Ovary (tissue), 9 donors: Measurements from ENCODE around the gene ELFN1. TPM values are rescaled to one million over a fixed set of nuclear protein-coding genes. Genes with fewer than 3 reads are reported as not detected.

ENCODE experiments used
- DNase-seq, 5 donors: peaks; one replicate each; pipeline ENCODE4 v3.0.0-alpha.2; 2019 to 2020
- H3K27ac ChIP-seq, 2 donors: fragments of 200-600 bp; one replicate each; pipeline versions ENCODE4 v1.5.1 to v1.8.0; 2019 to 2022
- H3K27me3 ChIP-seq: fragments of 200-600 bp; one replicate; pipeline ENCODE4 v1.8.0; 2022
- H3K36me3 ChIP-seq: fragments of 200-600 bp; sonication (generic); one replicate; pipeline ENCODE4 v1.5.1; 2019
- H3K4me1 ChIP-seq: one replicate; pipeline ENCODE4 v1.8.1; 2013; ENCODE audit warnings: mild to moderate bottlenecking, moderate library complexity; ENCODE audit not compliant: insufficient read depth
- H3K4me3 ChIP-seq: fragments of 200-600 bp; sonication (generic); one replicate; pipeline ENCODE4 v1.5.1; 2017
- H3K9me3 ChIP-seq, 2 donors: fragments of 200-600 bp in 1 of 2; sonication (generic) in 1 of 2; one replicate each; pipeline versions ENCODE4 v1.5.1 to v1.8.1; 2013 to 2019; ENCODE audit warnings: mild to moderate bottlenecking in 1 of 2, moderate library complexity in 1 of 2
- CTCF ChIP-seq, 3 donors: fragments of 450-650 bp in 2 of 3; fragments of 200-600 bp in 1 of 3; IDR thresholded peaks; one replicate each; pipeline versions ENCODE4 v1.5.1 to v1.8.0; 2016 to 2022; ENCODE audit warnings: antibody characterized with exemption in 3 of 3, mild to moderate bottlenecking in 1 of 3
- EP300 ChIP-seq: sonication (generic); formaldehyde crosslinking; IDR thresholded peaks from one replicate; pipeline ENCODE4 v1.6.1; 2017; ENCODE audit warnings: antibody characterized with exemption
- POLR2A ChIP-seq: fragments of 450-650 bp; IDR thresholded peaks from one replicate; pipeline ENCODE4 v1.6.1; 2017; ENCODE audit warnings: antibody characterized with exemption, mild to moderate bottlenecking, moderate library complexity
- WGBS, 3 donors: extraction: QIAGEN DNeasy Blood & Tissue Kit in 1 of 3; methylation state at CpG; one replicate each; pipeline versions ENCODE4 v1.1.5 to v1.1.7; 2013 to 2017; 5-methylcytosine and 5-hydroxymethylcytosine counted together
- intact Hi-C, 4 donors: fragments of 100-400 bp; cut with DNase I; formaldehyde crosslinking; loops; one replicate each; pipeline versions ENCODE4 v1.11.0 to v1.15.1; 2022 to 2023
- polyA plus RNA-seq, 2 donors: library from polyadenylated mRNA; stranded (reverse); fragments of 200-250 nt in 1 of 2; fragments of 350-450 nt in 1 of 2; fragmentation: Illumina TruSeq in 1 of 2; extraction: RNeasy Lipid Tissue Mini Kit (QIAGEN cat#74804) in 1 of 2; gene quantifications; one replicate each; pipeline ENCODE4 v1.2.3, GENCODE V29; 2013 to 2014
- total RNA-seq, 7 donors: library from RNA; depleted of rRNA in 2 of 7; stranded (reverse); fragments of >200 nt in 2 of 7; fragmentation: NEBNext Ultra II Directional in 3 of 7; extraction: Animal tissue kit (Norgen Biotek cat#: 25700) in 3 of 7; gene quantifications; one replicate each; pipeline versions ENCODE4 v1.1.0 to v1.2.4, GENCODE V29; 2016 to 2023
- donor health status: DM: no; HTN: no; CAD: no; lungs with moderate emphysema.
- donor health status: DM: no; HTN: no; CAD: no.
- donor health status: Bipolar disorder and iron deficiency.
- donor health status: DM: yes; HTN: yes; CAD: no.
- donor health status: DM: no; HTN: no; CAD: no.
- donor health status: DM: yes; HTN: yes; CAD: no.

The ELFN1 gene
- total and polyA plus RNA-seq, 9 donors = 0.05 to 1.5 (median 0.60) TPM

- WGBS, 3 donors = 78 to 81% (median 79%) methylated on average over 5 of the region's 5 CpGs
- Histone ChIP-seq H3K9me3 (no peaks in the 10 kb centered on the region), H3K36me3 (no peaks in the 10 kb centered on the region), H3K27ac (no peak overlapping the region), H3K4me3 (no peak overlapping the region), H3K27me3 (no peaks in the 10 kb centered on the region), H3K4me1 (no peaks in the 10 kb centered on the region)
- DNase-seq = no peak
- intact Hi-C loops = no loop called here
- TF ChIP-seq EP300 (no peak), POLR2A (no peak), CTCF (IDR thresholded peaks at IDR 0.05) (no peak)
Measured at GRCh38 chr7:1754345-1754908, 84.3 kb downstream of the ELFN1 start.

GRCh38 chr7:1755783-1756625 is 85.9 kb downstream of the ELFN1 start:
- 84 to 89% (median 86%) methylated on average over 12 of the region's 12 CpGs for WGBS, 3 donors
- Histone ChIP-seq H3K36me3 (no peaks in the 10 kb centered on the region), H3K4me3 (no peak overlapping the region), H3K27me3 (no peaks in the 10 kb centered on the region), H3K9me3 (no peaks in the 10 kb centered on the region), H3K4me1 (no peaks in the 10 kb centered on the region), H3K27ac (no peak overlapping the region)
- DNase-seq = no peak
- intact Hi-C loops = no loop called here
- TF ChIP-seq POLR2A = no peak
- TF ChIP-seq EP300 = no peak
- no peak for TF ChIP-seq CTCF (IDR thresholded peaks at IDR 0.05)

- no peak for TF ChIP-seq POLR2A
- no peak for TF ChIP-seq EP300
- TF ChIP-seq CTCF (IDR thresholded peaks at IDR 0.05) = no peak
- Histone ChIP-seq H3K4me3 (no peak overlapping the region), H3K27ac (no peak overlapping the region), H3K36me3 (no peaks in the 10 kb centered on the region), H3K4me1 (no peaks in the 10 kb centered on the region), H3K9me3 (no peaks in the 10 kb centered on the region), H3K27me3 (no peaks in the 10 kb centered on the region)
- DNase-seq = no peak
- intact Hi-C loops = no loop called here
- 63 to 76% (median 65%) methylated on average over 13 of the region's 13 CpGs for WGBS, 3 donors
Measured at GRCh38 chr7:1757601-1758000, 87.5 kb downstream of the ELFN1 start.

- no peak for DNase-seq
- Histone ChIP-seq H3K4me1 (no peaks in the 10 kb centered on the region), H3K27ac (no peak overlapping the region), H3K27me3 (no peaks in the 10 kb centered on the region), H3K4me3 (no peak overlapping the region), H3K36me3 (no peaks in the 10 kb centered on the region), H3K9me3 (no peaks in the 10 kb centered on the region)
- intact Hi-C loops = no loop called here
- 66 to 70% (median 69%) methylated on average over 15 of the region's 15 CpGs for WGBS, 3 donors
- TF ChIP-seq EP300 = no peak
- TF ChIP-seq POLR2A = no peak
- no peak for TF ChIP-seq CTCF (IDR thresholded peaks at IDR 0.05)
Measured at GRCh38 chr7:1758028-1758858, 88.2 kb downstream of the ELFN1 start.
